Thyroid gland (tissue), 4 donors: ENCODE results near the gene SCARB1. TPM values are rescaled to one million over a fixed set of nuclear protein-coding genes. Genes with fewer than 3 reads are reported as not detected.

Experiments used
- DNase-seq, 2 donors: peaks; one replicate each; pipeline ENCODE4 v3.0.0-alpha.2; 2019
- H3K27ac ChIP-seq, 3 donors: fragments of 200-600 bp; sonication (generic); 1 replicate in 2 of 3; 2 replicates in 1 of 3; pipeline ENCODE4 v1.5.1; 2016 to 2019; ENCODE audit warnings: mild to moderate bottlenecking in 1 of 3, moderate library complexity in 1 of 3
- H3K27me3 ChIP-seq: fragments of 200-600 bp; sonication (generic); one replicate; pipeline ENCODE4 v1.5.1; 2019
- H3K36me3 ChIP-seq, 2 donors: fragments of 200-600 bp; sonication (generic); one replicate each; pipeline ENCODE4 v1.5.1; 2016 to 2019
- H3K4me1 ChIP-seq, 2 donors: fragments of 200-600 bp; sonication (generic); one replicate each; pipeline ENCODE4 v1.5.1; 2017 to 2019
- H3K4me3 ChIP-seq, 3 donors: fragments of 200-600 bp; sonication (generic); replicated peaks in 1 of 3; 1 replicate in 2 of 3; 2 replicates in 1 of 3; pipeline ENCODE4 v1.5.1; 2016; ENCODE audit warnings: mild to moderate bottlenecking in 1 of 3
- H3K9me3 ChIP-seq: fragments of 200-600 bp; sonication (generic); one replicate; pipeline ENCODE4 v1.5.1; 2017
- CTCF ChIP-seq, 6 experiments: fragments of 200-600 bp in 3 of 6; fragments of 450-650 bp in 3 of 6; sonication (generic) in 3 of 6; IDR thresholded peaks; one replicate each; pipeline ENCODE4 v1.5.1; 2016 to 2019; ENCODE audit warnings: antibody characterized with exemption in 6 of 6, mild to moderate bottlenecking in 2 of 6, inconsistent platforms in 1 of 6, moderate library complexity in 1 of 6
- POLR2A ChIP-seq, 2 donors: fragments of 450-650 bp; IDR thresholded peaks; one replicate each; pipeline ENCODE4 v1.6.1; 2017; ENCODE audit warnings: antibody characterized with exemption in 2 of 2, mild to moderate bottlenecking in 2 of 2, moderate library complexity in 1 of 2
- whole genome bisulfite sequencing, 2 donors: methylation state at CpG; one replicate each; pipeline ENCODE4 v1.1.5; 2017; 5-methylcytosine and 5-hydroxymethylcytosine counted together
- intact Hi-C: fragments of 100-400 bp; cut with DNase I; formaldehyde crosslinking; loops from one replicate; pipeline ENCODE4 v1.15.1; 2023
- total RNA-seq, 4 donors: library from RNA; depleted of rRNA; stranded (reverse); fragments of >200 nt; gene quantifications; one replicate each; pipeline ENCODE4 v1.2.3, GENCODE V29; 2016

The SCARB1 gene
- total RNA-seq, 4 donors from 2014 or later, result 10.9 to 16.0 (median 15.4) TPM

GRCh38 chr12:124841558-124841945 lies 22.1 kb downstream of the SCARB1 start:
- Histone ChIP-seq H3K36me3 (no peaks in the 10 kb centered on the region), H3K9me3 (no peaks in the 10 kb centered on the region), H3K4me3 (no peak overlapping the region), H3K27ac (no peak overlapping the region), H3K27me3 (no peaks in the 10 kb centered on the region), H3K4me1 (peaks cover 0 to 7% of the 10 kb centered on the region in 2 donors)
- 91 to 92% methylated on average over 7 of the region's 7 CpGs for WGBS, 2 donors
- intact Hi-C loops, result no loop called here
- no peak for DNase-seq
- TF ChIP-seq POLR2A (IDR thresholded peaks at IDR 0.05), result no peak
- no peak for TF ChIP-seq CTCF (IDR thresholded peaks at IDR 0.05)

GRCh38 chr12:124837958-124838803 lies 25.5 kb downstream of the SCARB1 start:
- peak in 1 of 2 donors; percentile 26 for DNase-seq
- no peak overlapping the region for H3K4me3 ChIP-seq
- no peaks in the 10 kb centered on the region for H3K9me3 ChIP-seq
- H3K36me3 ChIP-seq, result no peaks in the 10 kb centered on the region
- peak overlapping the region in 1 of 3 donors; percentile 46 for H3K27ac ChIP-seq
- H3K27me3 ChIP-seq, result no peaks in the 10 kb centered on the region
- intact Hi-C loops, result no loop called here
- no peak for TF ChIP-seq CTCF (IDR thresholded peaks at IDR 0.05)
- no peak for TF ChIP-seq POLR2A (IDR thresholded peaks at IDR 0.05)
- WGBS, 2 donors, result 63 to 79% methylated on average over 15 to 16 of the region's 16 CpGs
- H3K4me1 ChIP-seq, result peaks cover 0 to 12% of the 10 kb centered on the region in 2 donors

GRCh38 chr12:124837249-124837897 lies 26.3 kb downstream of the SCARB1 start:
- Histone ChIP-seq H3K4me1 (peaks cover 0 to 9% of the 10 kb centered on the region in 2 donors), H3K4me3 (no peak overlapping the region), H3K9me3 (no peaks in the 10 kb centered on the region), H3K36me3 (no peaks in the 10 kb centered on the region), H3K27me3 (no peaks in the 10 kb centered on the region), H3K27ac (no peak overlapping the region)
- WGBS, 2 donors, result 86 to 87% methylated on average over 4 of the region's 4 CpGs
- no peak for TF ChIP-seq POLR2A (IDR thresholded peaks at IDR 0.05)
- no peak for TF ChIP-seq CTCF (IDR thresholded peaks at IDR 0.05)
- DNase-seq, result no peak
- intact Hi-C loops, result no loop called here

GRCh38 chr12:124836759-124837158 lies 26.9 kb downstream of the SCARB1 start:
- Histone ChIP-seq H3K27ac (no peak overlapping the region), H3K9me3 (no peaks in the 10 kb centered on the region), H3K4me3 (no peak overlapping the region), H3K4me1 (peaks cover 0 to 9% of the 10 kb centered on the region in 2 donors), H3K36me3 (no peaks in the 10 kb centered on the region), H3K27me3 (no peaks in the 10 kb centered on the region)
- DNase-seq, result no peak
- TF ChIP-seq POLR2A (IDR thresholded peaks at IDR 0.05), result no peak
- TF ChIP-seq CTCF (IDR thresholded peaks at IDR 0.05), result no peak
- intact Hi-C loops, result no loop called here
- 89 to 90% methylated on average over 6 of the region's 6 CpGs for WGBS, 2 donors
